ENCODE data around the gene AMDHD1.
A peak's percentile ranks its signal among the peaks of the same experiment; 100 is the strongest.

Gene AMDHD1

GRCh38 chr12:95997911-95998510, 54.9 kb downstream of the AMDHD1 start:
- DNase-seq (ENCODE audit: insufficient read length, low spot score) (no peak), FAIRE-seq (no peak)
- no peak for TF ChIP-seq CTCF (IDR thresholded peaks at IDR 0.05; ENCODE audit: insufficient read depth, missing control alignments)

- FAIRE-seq (no peak), DNase-seq (ENCODE audit: insufficient read length, low spot score) (peak; percentile 28)
- peak; percentile 73 for TF ChIP-seq CTCF (IDR thresholded peaks at IDR 0.05; ENCODE audit: insufficient read depth, missing control alignments)
Measured at GRCh38 chr12:95998611-95999286, 55.6 kb downstream of the AMDHD1 start.

- TF ChIP-seq CTCF (IDR thresholded peaks at IDR 0.05; ENCODE audit: insufficient read depth, missing control alignments), result no peak
- DNase-seq (ENCODE audit: insufficient read length, low spot score) (no peak), FAIRE-seq (no peak)
Measured at GRCh38 chr12:95999484-95999883, 56.4 kb downstream of the AMDHD1 start.

GRCh38 chr12:96000858-96001257, 57.7 kb downstream of the AMDHD1 start:
- FAIRE-seq (no peak), DNase-seq (ENCODE audit: insufficient read length, low spot score) (no peak)
- TF ChIP-seq CTCF (IDR thresholded peaks at IDR 0.05; ENCODE audit: insufficient read depth, missing control alignments), result no peak

GRCh38 chr12:96006727-96007126, 63.6 kb downstream of the AMDHD1 start:
- TF ChIP-seq CTCF (IDR thresholded peaks at IDR 0.05; ENCODE audit: insufficient read depth, missing control alignments), result no peak
- FAIRE-seq (no peak), DNase-seq (ENCODE audit: insufficient read length, low spot score) (no peak)

GRCh38 chr12:96007729-96008128, 64.6 kb downstream of the AMDHD1 start:
- DNase-seq (ENCODE audit: insufficient read length, low spot score) (no peak), FAIRE-seq (no peak)
- no peak for TF ChIP-seq CTCF (IDR thresholded peaks at IDR 0.05; ENCODE audit: insufficient read depth, missing control alignments)

- no peak for DNase-seq (ENCODE audit: insufficient read length, low spot score)
- TF ChIP-seq CTCF (IDR thresholded peaks at IDR 0.05; ENCODE audit: insufficient read depth, missing control alignments), result no peak
- FAIRE-seq, result no peak
Measured at GRCh38 chr12:96014943-96015599, 71.9 kb downstream of the AMDHD1 start.

Measured in D721Med (cell line).